ENCODE results near the gene SLC25A15.

- TF ChIP-seq POLR2A (IDR thresholded peaks at IDR 0.05) (no peak), CTCF (IDR thresholded peaks at IDR 0.05) (no peak), POLR2AphosphoS5 (IDR thresholded peaks at IDR 0.05) (peak in 1 of 3 donors; percentile 3)
These were observed 16.8 kb downstream of the SLC25A15 start for GRCh38 chr13:40806241-40806640.
